HG02981 (cell line): ENCODE measurements around the gene GXYLT1.
"Not testable (repeated sequence)": the region's sequence is repeated elsewhere in the genome, so short reads cannot be mapped to it uniquely, and the experiment has no call there.

Experiments used
- ATAC-seq: cut with Tn5 transposase; IDR thresholded peaks from one replicate; pipeline ENCODE4 v1.9.1; 2021; ENCODE audit warnings: mild to moderate bottlenecking, moderate library complexity; ENCODE audit not compliant: unreplicated experiment

GXYLT1 gene, protein sequence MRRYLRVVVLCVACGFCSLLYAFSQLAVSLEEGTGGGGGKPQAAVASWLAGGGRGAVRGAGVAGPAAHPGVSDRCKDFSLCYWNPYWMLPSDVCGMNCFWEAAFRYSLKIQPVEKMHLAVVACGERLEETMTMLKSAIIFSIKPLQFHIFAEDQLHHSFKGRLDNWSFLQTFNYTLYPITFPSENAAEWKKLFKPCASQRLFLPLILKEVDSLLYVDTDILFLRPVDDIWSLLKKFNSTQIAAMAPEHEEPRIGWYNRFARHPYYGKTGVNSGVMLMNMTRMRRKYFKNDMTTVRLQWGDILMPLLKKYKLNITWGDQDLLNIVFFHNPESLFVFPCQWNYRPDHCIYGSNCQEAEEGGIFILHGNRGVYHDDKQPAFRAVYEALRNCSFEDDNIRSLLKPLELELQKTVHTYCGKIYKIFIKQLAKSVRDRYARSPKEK

GRCh38 chr12:42144408-42145196 lies at the start of gene GXYLT1:
GXYLT1 (minus strand) TSS chr12:42144874; CDS start chr12:42144646, 228 bp downstream.
- peak; percentile 94 for ATAC-seq

DNA sequence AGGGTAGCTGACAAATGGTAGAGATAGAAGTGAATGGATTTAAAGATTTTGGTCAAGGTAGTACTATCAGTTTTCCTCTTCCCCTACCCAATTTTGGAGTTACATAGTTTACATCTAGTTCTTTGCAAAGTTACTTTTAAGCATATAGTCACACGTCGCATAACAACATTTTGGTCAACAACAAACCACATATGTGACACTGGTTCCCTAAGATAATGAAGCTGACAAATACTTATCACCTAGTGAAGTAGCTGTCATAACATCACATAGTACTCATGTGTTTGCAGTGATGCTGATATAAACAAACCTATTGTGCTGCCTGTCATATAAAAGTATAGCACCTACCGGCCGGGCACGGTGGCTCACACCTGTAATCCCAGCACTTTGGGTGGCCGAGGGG lies 48.0 kb upstream of the GXYLT1 start:
- ATAC-seq, result no peak

DNA sequence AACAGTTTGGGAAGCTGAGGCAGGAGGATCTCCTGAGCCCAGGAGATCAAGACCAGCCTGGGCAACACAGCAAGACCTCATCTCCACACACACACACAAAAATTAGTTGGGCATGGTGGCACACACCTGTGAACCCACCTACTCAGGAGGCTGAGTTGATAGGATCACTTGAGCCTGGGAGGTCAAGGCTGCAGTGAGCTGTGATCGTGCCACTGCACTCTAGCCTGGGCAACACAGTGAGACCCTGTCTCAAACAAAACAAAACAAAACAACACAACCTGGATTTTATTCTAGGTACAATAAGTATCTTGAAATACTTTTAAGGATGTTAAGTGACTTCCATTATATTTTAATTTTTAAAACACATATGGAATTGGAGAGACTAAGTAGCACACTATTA lies 47.6 kb upstream of the GXYLT1 start:
- ATAC-seq, result no peak

GRCh38 chr12:42190376-42190775 lies 45.7 kb upstream of the GXYLT1 start:
- ATAC-seq, result no peak

GRCh38 chr12:42188275-42188674 lies 43.6 kb upstream of the GXYLT1 start:
- ATAC-seq, result not testable (repeated sequence)

GRCh38 chr12:42187799-42188198 lies 43.1 kb upstream of the GXYLT1 start:
- no peak for ATAC-seq

DNA sequence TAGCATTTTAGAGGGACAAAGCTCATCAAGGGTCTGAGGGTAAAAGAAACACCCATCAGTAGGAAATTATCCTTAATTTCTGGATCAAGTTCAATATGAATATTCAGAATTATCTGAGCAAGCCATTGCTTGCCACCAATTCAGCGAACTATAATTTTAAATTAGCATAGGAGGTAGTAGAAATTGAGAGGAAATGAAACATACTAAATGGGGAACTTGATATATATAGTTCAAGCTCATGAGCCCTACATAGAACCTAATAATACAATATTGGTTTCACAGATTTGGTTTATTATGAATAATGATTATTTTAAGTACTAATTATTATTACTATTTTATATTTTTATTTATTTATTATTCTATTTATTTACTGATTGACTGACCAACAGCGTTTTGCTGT lies 42.1 kb upstream of the GXYLT1 start:
- no peak for ATAC-seq

GRCh38 chr12:42182394-42182793 lies 37.7 kb upstream of the GXYLT1 start:
- no peak for ATAC-seq

- no peak for ATAC-seq
These were observed 36.4 kb upstream of the GXYLT1 start for GRCh38 chr12:42180990-42181596.

GRCh38 chr12:42178101-42178500 lies 33.4 kb upstream of the GXYLT1 start:
- ATAC-seq, result no peak

DNA sequence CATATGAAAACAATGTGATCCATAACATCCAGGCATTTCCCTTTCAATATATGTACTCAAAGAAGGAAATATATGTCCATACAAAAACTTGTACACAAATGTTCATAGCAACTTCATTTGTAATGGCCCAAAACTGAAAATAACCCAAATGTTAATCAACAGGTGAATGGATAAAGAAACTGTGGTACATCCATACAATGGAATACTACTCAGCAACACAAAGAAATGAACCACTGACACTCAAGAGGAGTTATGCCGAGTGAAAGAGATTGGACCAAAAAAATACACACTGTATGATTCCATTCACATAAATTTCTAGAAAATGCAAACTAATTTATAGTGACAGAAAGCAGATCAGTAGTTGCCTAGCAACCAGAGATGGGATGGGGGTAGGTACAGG lies 30.3 kb upstream of the GXYLT1 start:
- no peak for ATAC-seq

DNA sequence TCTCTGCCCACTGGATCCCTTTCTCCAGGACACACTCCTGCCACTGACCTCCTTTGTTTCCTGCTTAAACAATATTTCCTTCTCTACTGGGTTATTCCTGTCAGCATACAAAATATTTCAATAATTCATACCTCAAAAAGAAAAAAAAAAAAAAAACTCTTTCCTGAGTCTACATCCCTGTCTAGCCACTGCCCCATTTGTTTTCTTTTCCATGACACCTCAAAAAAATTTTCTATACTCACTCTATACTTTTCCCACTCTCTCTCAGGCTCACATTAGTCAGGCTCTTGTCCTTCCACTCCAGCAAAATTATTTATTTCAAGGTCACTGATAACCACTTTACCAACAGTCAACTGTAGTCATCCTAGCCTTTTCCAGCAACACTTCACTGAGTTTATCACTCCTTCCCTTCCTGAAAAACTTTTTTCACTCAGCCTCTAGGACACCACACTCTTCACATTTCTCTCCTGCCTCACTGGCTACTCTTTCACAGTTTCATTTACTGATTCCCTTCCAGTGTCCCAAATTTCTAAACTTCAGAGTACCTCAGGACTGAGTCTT lies 29.4 kb upstream of the GXYLT1 start:
- ATAC-seq, result no peak

- no peak for ATAC-seq
These were observed 28.0 kb upstream of the GXYLT1 start for GRCh38 chr12:42172441-42173210.

- ATAC-seq, result no peak
These were observed 23.0 kb upstream of the GXYLT1 start for GRCh38 chr12:42167711-42168110.

- no peak for ATAC-seq
These were observed 21.8 kb upstream of the GXYLT1 start for GRCh38 chr12:42166501-42166900.

DNA sequence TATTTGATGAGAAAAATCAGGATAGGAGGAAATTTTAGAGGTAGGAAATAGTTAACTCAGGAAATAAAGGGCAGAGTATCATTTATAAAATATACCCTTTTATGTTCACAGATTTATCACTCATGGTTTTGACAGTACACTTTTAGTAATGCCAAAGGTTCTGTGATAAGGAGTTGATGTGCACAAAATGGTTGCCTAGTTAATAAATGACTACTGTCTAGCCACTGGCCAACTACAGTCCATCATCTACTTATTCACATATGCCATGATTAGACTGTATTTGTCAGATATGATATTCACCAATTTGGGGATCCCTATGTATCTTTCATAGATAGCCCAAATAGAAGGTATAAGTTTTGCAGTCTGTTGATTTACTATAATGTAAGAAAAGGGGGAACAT lies 19.2 kb upstream of the GXYLT1 start:
- no peak for ATAC-seq

- ATAC-seq, result no peak
These were observed 18.3 kb upstream of the GXYLT1 start for GRCh38 chr12:42162965-42163364.

- no peak for ATAC-seq
These were observed 17.5 kb upstream of the GXYLT1 start for GRCh38 chr12:42162193-42162592.

GRCh38 chr12:42161529-42161928 lies 16.9 kb upstream of the GXYLT1 start:
- ATAC-seq, result no peak

- ATAC-seq, result no peak
These were observed 11.6 kb upstream of the GXYLT1 start for GRCh38 chr12:42156232-42156631.
